ENCODE data around the gene NAT16. TPM values are rescaled to one million over a fixed set of nuclear protein-coding genes. Genes with fewer than 3 reads are reported as not detected.

Gene NAT16
- total and polyA plus RNA-seq, 9 of the 15 experiments (the other 6 are each of a cell fraction or from before 2014, with no cell fraction given): 0.04 TPM; not detected in 8

DNA sequence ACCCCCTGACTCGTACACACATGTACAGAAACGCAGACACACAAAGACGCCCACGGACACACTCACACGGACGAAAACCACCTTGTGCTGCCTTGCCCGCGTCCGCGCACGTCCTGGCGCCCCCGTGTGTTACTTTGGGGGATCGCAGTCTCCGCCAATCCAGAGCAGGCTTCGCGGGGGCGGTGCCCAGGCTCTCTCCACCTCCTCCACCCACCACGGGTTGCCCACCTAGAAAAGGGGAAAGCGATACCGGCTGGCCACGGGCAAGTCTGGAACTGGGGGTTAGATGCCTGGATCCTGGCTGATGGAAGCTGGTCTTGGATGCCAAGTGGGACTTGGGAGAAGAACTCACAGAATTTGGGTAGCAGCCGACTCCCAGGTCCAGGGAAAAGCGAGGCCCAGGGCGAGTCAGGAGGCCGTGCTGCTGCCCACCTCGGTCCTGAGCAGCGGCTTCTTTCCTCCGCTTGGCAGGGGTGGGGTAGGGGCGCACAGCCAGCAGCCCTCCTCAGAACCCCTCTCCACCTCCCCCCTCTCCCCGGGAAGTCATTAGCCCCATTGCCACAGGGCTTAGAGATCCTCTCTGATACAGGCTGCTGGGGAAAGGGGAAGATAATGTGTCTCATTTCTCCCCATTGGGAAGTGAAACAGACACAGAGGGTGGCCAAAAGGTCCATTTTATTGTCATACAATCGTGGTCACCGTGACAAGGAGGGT lies 10.1 kb downstream of the NAT16 start (continued):
- peak; percentile 83 for TF ChIP-seq CTCFL (IDR thresholded peaks at IDR 0.05; ENCODE audit: borderline replicate concordance, insufficient read depth, low read depth, low read length, poor library complexity, severe bottlenecking)
- TF ChIP-seq STAT5A (IDR thresholded peaks at IDR 0.05; ENCODE audit: borderline replicate concordance, low read length): no peak
- TF ChIP-seq E2F3 (CRISPR knock-in tag; IDR thresholded peaks at IDR 0.05): 0 out of 2 replicates have a peak, but pooled peaks have one; percentile 32
- no peak; the same call in 1 of the 2 replicates for TF ChIP-seq GATAD2B (IDR thresholded peaks at IDR 0.05; ENCODE audit: borderline replicate concordance)
- TF ChIP-seq RBFOX2 (IDR thresholded peaks at IDR 0.05; ENCODE audit: low read depth, low read length): 0 out of 2 replicates have a peak, but pooled peaks have one; percentile 38
- no peak for TF ChIP-seq DMBX1 (CRISPR knock-in tag; IDR thresholded peaks at IDR 0.05; ENCODE audit: borderline replicate concordance)
- peak; percentile 58; the same call in 1 of the 2 replicates for TF ChIP-seq SAFB (IDR thresholded peaks at IDR 0.05; ENCODE audit: borderline replicate concordance, low read depth, low read length)
- peak; percentile 45; the same call in 1 of the 2 replicates for TF ChIP-seq MYC (IDR thresholded peaks at IDR 0.05; ENCODE audit: low read depth, low read length)
- peak; percentile 63; the same call in 1 of the 2 replicates for TF ChIP-seq MYC (CRISPR knock-in tag; IDR thresholded peaks at IDR 0.05; ENCODE audit: borderline replicate concordance, low read depth)
- TF ChIP-seq KLF16 (IDR thresholded peaks at IDR 0.05): peak; percentile 80
- TF ChIP-seq RCOR1 (IDR thresholded peaks at IDR 0.05; ENCODE audit: borderline replicate concordance in 1 of 2, low read depth in 2 of 2, low read length in 2 of 2): 0 out of 4 replicates have a peak, but pooled peaks of 1 of the 2 experiments have one; percentile 14
- TF ChIP-seq ETS2 (tag; IDR thresholded peaks at IDR 0.05; ENCODE audit: borderline replicate concordance, poor library complexity, severe bottlenecking): no peak
- peak; percentile 56 for TF ChIP-seq BHLHE40 (IDR thresholded peaks at IDR 0.05; ENCODE audit: low read length)
- TF ChIP-seq ZBTB2 (IDR thresholded peaks at IDR 0.05): peak; percentile 57; the same call in 1 of the 2 replicates
- TF ChIP-seq EGR1 (conservative IDR thresholded peaks at IDR 0.05): peak; percentile 100
- no peak for TF ChIP-seq ZNF280A (IDR thresholded peaks at IDR 0.05; ENCODE audit: low read depth, partially characterized antibody)
- TF ChIP-seq CC2D1A (IDR thresholded peaks at IDR 0.05): 0 out of 2 replicates have a peak, but pooled peaks have one; percentile 48
- TF ChIP-seq HLTF (IDR thresholded peaks at IDR 0.05): peak; percentile 66; the same call in 1 of the 2 replicates
- TF ChIP-seq JUN (IDR thresholded peaks at IDR 0.05; ENCODE audit: borderline replicate concordance, low read depth, low read length): peak; percentile 40; the same call in 1 of the 2 replicates
- TF ChIP-seq JUN (CRISPR knock-in tag; IDR thresholded peaks at IDR 0.05; ENCODE audit: borderline replicate concordance): no peak
- TF ChIP-seq CTBP1 (IDR thresholded peaks at IDR 0.05; ENCODE audit: borderline replicate concordance): peak; percentile 67; the same call in 1 of the 2 replicates
- TF ChIP-seq ELF1 (tag; IDR thresholded peaks at IDR 0.05): no peak
